Measurements from ENCODE around the gene SLC35F3. TPM values are rescaled to one million over a fixed set of nuclear protein-coding genes. Genes with fewer than 3 reads are reported as not detected.
"Not testable (repeated sequence)": the region's sequence is repeated elsewhere in the genome, so short reads cannot be mapped to it uniquely, and the experiment has no call there.

SLC35F3 gene
- total RNA-seq, 1 donor from 2014 or later, result 8.7 TPM

GRCh38 chr1:234185438-234185837, 281.0 kb downstream of the SLC35F3 start:
- intact Hi-C loops (cut with micrococcal nuclease), result no loop called here

GRCh38 chr1:234186037-234186688, 281.7 kb downstream of the SLC35F3 start:
- intact Hi-C loops (cut with micrococcal nuclease), result no loop called here

- intact Hi-C loops (cut with micrococcal nuclease), result loop anchor here (1.0 kb wide), 3 partner anchors 34 to 74 kb away; no protein-coding TSS in a partner anchor
Observed at GRCh38 chr1:234188454-234188792, 283.9 kb downstream of the SLC35F3 start.

GRCh38 chr1:234197839-234198238, 293.4 kb downstream of the SLC35F3 start:
- intact Hi-C loops (cut with micrococcal nuclease), result no loop called here

- intact Hi-C loops (cut with micrococcal nuclease), result no loop called here
Observed at GRCh38 chr1:234199476-234200127, 295.1 kb downstream of the SLC35F3 start.

GRCh38 chr1:234200566-234200965, 296.1 kb downstream of the SLC35F3 start:
- intact Hi-C loops (cut with micrococcal nuclease), result no loop called here

- intact Hi-C loops (cut with micrococcal nuclease), result no loop called here
Observed at GRCh38 chr1:234201600-234201999, 297.1 kb downstream of the SLC35F3 start.

GRCh38 chr1:234205966-234206365, 301.5 kb downstream of the SLC35F3 start:
- intact Hi-C loops (cut with micrococcal nuclease), result no loop called here

- intact Hi-C loops (cut with micrococcal nuclease), result no loop called here
Observed at GRCh38 chr1:234206651-234207284, 302.3 kb downstream of the SLC35F3 start.

GRCh38 chr1:234208351-234208750, 303.9 kb downstream of the SLC35F3 start:
- intact Hi-C loops (cut with micrococcal nuclease), result no loop called here

GRCh38 chr1:234208791-234209190, 304.3 kb downstream of the SLC35F3 start:
- intact Hi-C loops (cut with micrococcal nuclease), result no loop called here

GRCh38 chr1:234210429-234210828, 306.0 kb downstream of the SLC35F3 start:
- intact Hi-C loops (cut with micrococcal nuclease), result not testable (repeated sequence)

- intact Hi-C loops (cut with micrococcal nuclease), result loop anchor here (1.0 to 2.0 kb wide), 3 partner anchors 59 to 197 kb away; no protein-coding TSS in a partner anchor
Observed at GRCh38 chr1:234211855-234212254, 307.4 kb downstream of the SLC35F3 start.

- intact Hi-C loops (cut with micrococcal nuclease), result loop anchor here (1.0 to 2.0 kb wide), 4 partner anchors 58 to 196 kb away; no protein-coding TSS in a partner anchor
Observed at GRCh38 chr1:234212764-234213657, 308.5 kb downstream of the SLC35F3 start.

- intact Hi-C loops (cut with micrococcal nuclease), result loop anchor here (1.0 to 2.0 kb wide), 2 partner anchors 57 to 59 kb away; no protein-coding TSS in a partner anchor
Observed at GRCh38 chr1:234213658-234214128, 309.2 kb downstream of the SLC35F3 start.

GRCh38 chr1:234214129-234214910, 309.8 kb downstream of the SLC35F3 start:
- intact Hi-C loops (cut with micrococcal nuclease), result no loop called here

GRCh38 chr1:234214911-234215892, 310.7 kb downstream of the SLC35F3 start:
- intact Hi-C loops (cut with micrococcal nuclease), result no loop called here

GRCh38 chr1:234216116-234216703, 311.7 kb downstream of the SLC35F3 start:
- intact Hi-C loops (cut with micrococcal nuclease), result loop anchor here (2.0 kb wide), 1 partner anchor 15 kb away; no protein-coding TSS in a partner anchor

Measured in T-helper 1 cell treated with Interleukin-12 subunit alpha and Interleukin-12 subunit beta and Interleukin-4 antibody, amounts not matched to agents 30 ng/mL and 1 ng/mL, for 36 hours (primary cell).